Endothelial cell of umbilical vein (primary cell): Measurements from ENCODE around the gene PI4KA. TPM values are rescaled to one million over a fixed set of nuclear protein-coding genes. Genes with fewer than 3 reads are reported as not detected.

Experiments used
- BruUV-seq: library from RNA; stranded (reverse); fragments of 400-500 nt; replicated peaks from 2 replicates; lab custom pipeline; 2021; lab: Mats Ljungman, UMichigan
- CTCF ChIA-PET: fragments of 300-600, 350-600 bp; sonication (Branson Sonifier 250); formaldehyde crosslinking; loops from one replicate; lab custom pipeline; 2021; ENCODE audit warnings: antibody characterized with exemption, inconsistent platforms; lab: Charles Lee
- POLR2A ChIA-PET: fragments of 300-600, 350-600 bp; sonication (Branson Sonifier 250); formaldehyde crosslinking; loops from one replicate; lab custom pipeline; 2021; ENCODE audit warnings: antibody characterized with exemption, inconsistent platforms; lab: Charles Lee
- DNase-seq: peaks from one replicate; pipeline ENCODE4 v3.0.0-alpha.2; 2011; ENCODE audit warnings: low read depth, low spot score
- FAIRE-seq: peaks from 2 replicates; lab custom pipeline; 2011; peaks lifted over from hg19 to GRCh38; lab: Jason Lieb, UNC
- H2AFZ ChIP-seq: 2 replicates; pipeline ENCODE4 v1.6.0; 2012; ENCODE audit warnings: low read depth, low read length, control low read depth, inconsistent platforms
- H3K27ac ChIP-seq: 2 replicates; pipeline ENCODE4 v1.5.1; 2011; ENCODE audit warnings: low read depth, mild to moderate bottlenecking, control low read depth, low read length, moderate library complexity; ENCODE audit not compliant: insufficient read depth
- H3K27me3 ChIP-seq, 2 experiments: 2 replicates each; pipeline versions ENCODE4 v1.6.0 to v1.6.1; 2011; ENCODE audit warnings: low read length in 2 of 2, mixed read lengths in 1 of 2; ENCODE audit not compliant: control insufficient read depth in 2 of 2, insufficient read depth in 2 of 2
- H3K36me3 ChIP-seq, 2 experiments: 2 replicates in 1 of 2; 3 replicates in 1 of 2; pipeline ENCODE4 v1.5.1; 2011; ENCODE audit warnings: low read length in 2 of 2, mild to moderate bottlenecking in 1 of 2, moderate library complexity in 1 of 2; ENCODE audit not compliant: control insufficient read depth in 2 of 2, insufficient read depth in 2 of 2; ENCODE audit errors: extremely low read depth in 1 of 2
- H3K4me1 ChIP-seq: 3 replicates; pipeline ENCODE4 v1.5.1; 2011; ENCODE audit warnings: mild to moderate bottlenecking, low read length; ENCODE audit not compliant: control insufficient read depth, insufficient read depth; ENCODE audit errors: extremely low read depth
- H3K4me2 ChIP-seq: 2 replicates; pipeline ENCODE4 v1.6.1; 2011; ENCODE audit warnings: low read length, control low read depth, mixed read lengths; ENCODE audit not compliant: insufficient read depth
- H3K4me3 ChIP-seq, 3 experiments: fragments of 200-600 bp in 1 of 3; sonication (generic), shearing (Covaris generic) in 1 of 3; replicated peaks in 1 of 3; 2 replicates each; pipeline ENCODE4 v1.5.1; 2011 to 2016; ENCODE audit warnings: control low read depth in 3 of 3, low read length in 3 of 3, mild to moderate bottlenecking in 2 of 3, inconsistent platforms in 1 of 3, low read depth in 1 of 3, moderate library complexity in 1 of 3; ENCODE audit not compliant: insufficient read depth in 1 of 3
- H3K79me2 ChIP-seq: 2 replicates; pipeline ENCODE4 v1.6.0; 2012; ENCODE audit warnings: low read length, inconsistent platforms; ENCODE audit not compliant: control insufficient read depth, insufficient read depth
- H3K9ac ChIP-seq: replicated peaks from 2 replicates; pipeline ENCODE3; 2011; ENCODE audit warnings: low read length, control low read depth; ENCODE audit not compliant: insufficient read depth; ENCODE audit errors: extremely low read depth
- H3K9me1 ChIP-seq: replicated peaks from 3 replicates; pipeline ENCODE4 v1.6.0; 2011; ENCODE audit warnings: mild to moderate bottlenecking, low read length; ENCODE audit not compliant: control insufficient read depth, insufficient read depth; ENCODE audit errors: extremely low read depth
- H3K9me3 ChIP-seq: replicated peaks from 2 replicates; pipeline ENCODE4 v1.5.1; 2012; ENCODE audit warnings: low read length, inconsistent platforms; ENCODE audit not compliant: control insufficient read depth, insufficient read depth
- H4K20me1 ChIP-seq: replicated peaks from 2 replicates; pipeline ENCODE3; 2011; ENCODE audit warnings: mild to moderate bottlenecking, low read length; ENCODE audit not compliant: control insufficient read depth, insufficient read depth; ENCODE audit errors: extremely low read depth
- EZH2 ChIP-seq: IDR thresholded peaks from 2 replicates; pipeline ENCODE4 v1.6.1; 2012; ENCODE audit warnings: borderline replicate concordance, low read depth, mild to moderate bottlenecking, moderate library complexity, low read length, inconsistent platforms; ENCODE audit not compliant: severe bottlenecking
- FOS ChIP-seq: IDR thresholded peaks from 2 replicates; pipeline ENCODE4 v1.6.1; 2011; ENCODE audit warnings: mild to moderate bottlenecking, low read length, moderate library complexity, borderline replicate concordance; ENCODE audit not compliant: insufficient read depth
- GATA2 ChIP-seq: IDR thresholded peaks from 2 replicates; pipeline ENCODE4 v1.7.0; 2011; ENCODE audit warnings: low read depth, mild to moderate bottlenecking, moderate library complexity, mixed read lengths, low read length; ENCODE audit not compliant: insufficient read length, insufficient read depth
- JUN ChIP-seq: IDR thresholded peaks from 2 replicates; pipeline ENCODE4 v1.6.1; 2011; ENCODE audit warnings: borderline replicate concordance, low read depth; ENCODE audit not compliant: insufficient read length, insufficient read depth
- MAX ChIP-seq: IDR thresholded peaks from 2 replicates; pipeline ENCODE4 v1.6.1; 2011; ENCODE audit not compliant: insufficient read depth, insufficient read length
- MYC ChIP-seq: IDR thresholded peaks from one replicate; pipeline ENCODE4 v1.6.1; 2011; ENCODE audit warnings: mild to moderate bottlenecking, low read depth, low read length
- POLR2A ChIP-seq: IDR thresholded peaks from 2 replicates; pipeline ENCODE4 v1.6.1; 2012; ENCODE audit warnings: low read depth, mild to moderate bottlenecking, control low read depth, low read length
- POLR2AphosphoS5 ChIP-seq: IDR thresholded peaks from 2 replicates; pipeline ENCODE4 v1.6.1; 2012; ENCODE audit warnings: low read depth, mild to moderate bottlenecking, control low read depth, low read length, moderate library complexity; ENCODE audit not compliant: insufficient read depth
- dilution Hi-C: fragments of 300-500 bp; cut with MboI; formaldehyde crosslinking; loops from one replicate; pipeline ENCODE4 v1.15.0; 2019; ENCODE audit warnings: low sequenced_read_pairs; ENCODE audit not compliant: extremely low pct_ligation_motif_present
- intact Hi-C: fragments of 100-400 bp; cut with micrococcal nuclease; formaldehyde crosslinking; loops from one replicate; pipeline ENCODE4 v1.10.0; 2022
- polyA plus RNA-seq, 4 experiments: library from polyadenylated mRNA; depleted of rRNA in 3 of 4; stranded (reverse) in 3 of 4; unstranded in 1 of 4; fragments of >200 nt; gene quantifications; 2 replicates each; pipeline versions ENCODE4 v1.2.1 to v1.2.3, GENCODE V29; 2011 to 2012; ENCODE audit warnings: missing spikeins in 1 of 4
- total RNA-seq: library from RNA; stranded (reverse); gene quantifications from 2 replicates; pipeline ENCODE4 v1.2.3, GENCODE V29; 2021
- TF ChIP-seq, protein P1 (sequence below), 2 donors: IDR thresholded peaks; 1 replicate in 1 of 2; 2 replicates in 1 of 2; pipeline ENCODE4 v1.5.1; 2011; ENCODE audit warnings: low read length in 2 of 2, mild to moderate bottlenecking in 2 of 2, moderate library complexity in 2 of 2, control low read depth in 1 of 2, inconsistent platforms in 1 of 2, low read depth in 1 of 2; ENCODE audit not compliant: insufficient read depth in 1 of 2; ENCODE audit errors: extremely low read depth in 1 of 2

Gene PI4KA
- total and polyA plus RNA-seq, 2 donors (not counting 3 experiments of a cell fraction or from before 2014, with no cell fraction given): 28.9 to 56.4 TPM

- peaks cover 3% of the 10 kb centered on the region for H3K4me1 ChIP-seq
- no peak overlapping the region for H2AFZ ChIP-seq
- intact Hi-C loops (no loop called here), dilution Hi-C loops (no loop called here)
- no peak for DNase-seq
- no peaks in the 10 kb centered on the region for H3K79me2 ChIP-seq
- BruUV-seq: no TSS peak
- H3K27ac ChIP-seq: no peak overlapping the region
- no peaks in the 10 kb centered on the region for H3K9me3 ChIP-seq
- no peak overlapping the region for H3K4me3 ChIP-seq
- FAIRE-seq: no peak
- POLR2A ChIA-PET: no interaction called here
- no peaks in the 10 kb centered on the region for H3K27me3 ChIP-seq
- CTCF ChIA-PET: interaction anchor here (0.7 to 3.5 kb wide), 19 partner anchors 8 to 323 kb away, joined by 3 to 26 read pairs (median 4); no protein-coding TSS in a partner anchor
- peaks cover 4 to 6% of the 10 kb centered on the region in 2 experiments for H3K36me3 ChIP-seq
- H3K9ac ChIP-seq: no peak overlapping the region
- H3K4me2 ChIP-seq: no peak overlapping the region
- H4K20me1 ChIP-seq: no peaks in the 10 kb centered on the region
- TF ChIP-seq GATA2 (no peak), MAX (no peak)
- H3K9me1 ChIP-seq: no peaks in the 10 kb centered on the region
Observed at GRCh38 chr22:20741008-20741633, 117.5 kb downstream of the PI4KA start.

- dilution Hi-C loops (no loop called here), intact Hi-C loops (no loop called here)
- DNase-seq (no peak), FAIRE-seq (no peak)
- no peak overlapping the region for H3K4me3 ChIP-seq
- H3K9ac ChIP-seq: no peak overlapping the region
- no peaks in the 10 kb centered on the region for H3K9me3 ChIP-seq
- H2AFZ ChIP-seq: no peak overlapping the region
- CTCF ChIA-PET: interaction anchor here (1.0 to 3.5 kb wide), 4 partner anchors 9 to 137 kb away, joined by 3 to 26 read pairs (median 4); no protein-coding TSS in a partner anchor
- H3K4me1 ChIP-seq: peaks cover 3% of the 10 kb centered on the region
- no TSS peak for BruUV-seq
- H3K4me2 ChIP-seq: no peak overlapping the region
- TF ChIP-seq EZH2: no peak
- no peak for TF ChIP-seq POLR2AphosphoS5
- TF ChIP-seq MAX: no peak
- no peak for TF ChIP-seq POLR2A
- TF ChIP-seq JUN: no peak
- TF ChIP-seq FOS: no peak
- TF ChIP-seq, protein P1, sequence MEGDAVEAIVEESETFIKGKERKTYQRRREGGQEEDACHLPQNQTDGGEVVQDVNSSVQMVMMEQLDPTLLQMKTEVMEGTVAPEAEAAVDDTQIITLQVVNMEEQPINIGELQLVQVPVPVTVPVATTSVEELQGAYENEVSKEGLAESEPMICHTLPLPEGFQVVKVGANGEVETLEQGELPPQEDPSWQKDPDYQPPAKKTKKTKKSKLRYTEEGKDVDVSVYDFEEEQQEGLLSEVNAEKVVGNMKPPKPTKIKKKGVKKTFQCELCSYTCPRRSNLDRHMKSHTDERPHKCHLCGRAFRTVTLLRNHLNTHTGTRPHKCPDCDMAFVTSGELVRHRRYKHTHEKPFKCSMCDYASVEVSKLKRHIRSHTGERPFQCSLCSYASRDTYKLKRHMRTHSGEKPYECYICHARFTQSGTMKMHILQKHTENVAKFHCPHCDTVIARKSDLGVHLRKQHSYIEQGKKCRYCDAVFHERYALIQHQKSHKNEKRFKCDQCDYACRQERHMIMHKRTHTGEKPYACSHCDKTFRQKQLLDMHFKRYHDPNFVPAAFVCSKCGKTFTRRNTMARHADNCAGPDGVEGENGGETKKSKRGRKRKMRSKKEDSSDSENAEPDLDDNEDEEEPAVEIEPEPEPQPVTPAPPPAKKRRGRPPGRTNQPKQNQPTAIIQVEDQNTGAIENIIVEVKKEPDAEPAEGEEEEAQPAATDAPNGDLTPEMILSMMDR (IDR thresholded peaks at IDR 0.05; ENCODE audit: extremely low read depth in 1 of 2, insufficient read depth in 1 of 2, low read depth in 1 of 2, low read length in 2 of 2): no peak
- TF ChIP-seq MYC: no peak
- TF ChIP-seq GATA2: no peak
- no peaks in the 10 kb centered on the region for H4K20me1 ChIP-seq
- POLR2A ChIA-PET: no interaction called here
- no peak overlapping the region for H3K27ac ChIP-seq
- H3K79me2 ChIP-seq: no peaks in the 10 kb centered on the region
- H3K27me3 ChIP-seq: no peaks in the 10 kb centered on the region
- H3K9me1 ChIP-seq: no peaks in the 10 kb centered on the region
- H3K36me3 ChIP-seq: peaks cover 4 to 6% of the 10 kb centered on the region in 2 experiments
Observed at GRCh38 chr22:20740222-20740951, 118.2 kb downstream of the PI4KA start.
